BE2C (cell line): Measurements from ENCODE around the gene ARID1A.

Experiments
- DNase-seq: peaks from one replicate; pipeline ENCODE4 v3.0.0-alpha.2; 2020
- H3K27me3 ChIP-seq: fragments of 250-450 bp; sonication (Bioruptor Pico); 2 replicates; pipeline ENCODE4 v1.5.1; 2020; ENCODE audit warnings: mild to moderate bottlenecking
- H3K36me3 ChIP-seq: fragments of 250-450 bp; sonication (Bioruptor Pico); 2 replicates; pipeline ENCODE4 v1.5.1; 2020; ENCODE audit warnings: mild to moderate bottlenecking
- H3K4me1 ChIP-seq: fragments of 250-450 bp; sonication (Bioruptor Pico); 2 replicates; pipeline ENCODE4 v1.5.1; 2020
- H3K4me3 ChIP-seq: 2 replicates; pipeline ENCODE4 v1.5.1; 2011; ENCODE audit warnings: low read depth, low read length
- H3K9me3 ChIP-seq: fragments of 250-450 bp; sonication (Bioruptor Pico); 2 replicates; pipeline ENCODE4 v1.5.1; 2020
- TF ChIP-seq, protein P1 (sequence below): IDR thresholded peaks from 2 replicates; pipeline ENCODE4 v1.5.1; 2012; ENCODE audit warnings: mild to moderate bottlenecking, low read depth, low read length

The ARID1A gene

DNA sequence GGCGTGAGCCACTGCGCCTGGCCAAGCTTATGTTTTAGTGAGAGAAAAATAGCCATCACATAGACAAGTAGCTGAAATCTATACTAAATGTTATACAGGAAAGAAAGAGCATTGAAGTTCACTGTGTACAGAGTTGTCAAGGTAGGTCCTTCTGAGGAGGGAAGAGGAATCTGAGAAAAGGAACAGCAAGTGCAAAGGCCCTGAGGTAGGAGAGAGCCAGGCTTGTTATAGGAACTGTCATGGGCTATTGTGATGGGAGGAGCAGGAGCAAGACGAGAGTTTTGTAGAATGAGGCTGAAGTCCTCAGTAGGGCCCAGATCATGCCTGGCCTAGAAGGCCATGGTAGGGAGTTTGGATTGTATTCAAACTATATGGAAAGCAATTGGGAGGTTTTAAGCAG, 135.2 kb downstream of the ARID1A start:
- TF ChIP-seq, protein P1, sequence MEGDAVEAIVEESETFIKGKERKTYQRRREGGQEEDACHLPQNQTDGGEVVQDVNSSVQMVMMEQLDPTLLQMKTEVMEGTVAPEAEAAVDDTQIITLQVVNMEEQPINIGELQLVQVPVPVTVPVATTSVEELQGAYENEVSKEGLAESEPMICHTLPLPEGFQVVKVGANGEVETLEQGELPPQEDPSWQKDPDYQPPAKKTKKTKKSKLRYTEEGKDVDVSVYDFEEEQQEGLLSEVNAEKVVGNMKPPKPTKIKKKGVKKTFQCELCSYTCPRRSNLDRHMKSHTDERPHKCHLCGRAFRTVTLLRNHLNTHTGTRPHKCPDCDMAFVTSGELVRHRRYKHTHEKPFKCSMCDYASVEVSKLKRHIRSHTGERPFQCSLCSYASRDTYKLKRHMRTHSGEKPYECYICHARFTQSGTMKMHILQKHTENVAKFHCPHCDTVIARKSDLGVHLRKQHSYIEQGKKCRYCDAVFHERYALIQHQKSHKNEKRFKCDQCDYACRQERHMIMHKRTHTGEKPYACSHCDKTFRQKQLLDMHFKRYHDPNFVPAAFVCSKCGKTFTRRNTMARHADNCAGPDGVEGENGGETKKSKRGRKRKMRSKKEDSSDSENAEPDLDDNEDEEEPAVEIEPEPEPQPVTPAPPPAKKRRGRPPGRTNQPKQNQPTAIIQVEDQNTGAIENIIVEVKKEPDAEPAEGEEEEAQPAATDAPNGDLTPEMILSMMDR, result no peak
- H3K4me1 ChIP-seq, result no peaks in the 10 kb centered on the region
- no peak overlapping the region for H3K4me3 ChIP-seq
- H3K36me3 ChIP-seq, result no peaks in the 10 kb centered on the region
- DNase-seq, result no peak
- H3K27me3 ChIP-seq, result no peaks in the 10 kb centered on the region
- no peaks in the 10 kb centered on the region for H3K9me3 ChIP-seq
